Measurements from ENCODE around the gene FMN1. TPM values are rescaled to one million over a fixed set of nuclear protein-coding genes. Genes with fewer than 3 reads are reported as not detected.

Gene FMN1
- total and polyA plus RNA-seq, 2 of the 13 experiments (the other 11 are each of a cell fraction or from before 2014, with no cell fraction given), result 0.20 to 0.60 TPM

DNA sequence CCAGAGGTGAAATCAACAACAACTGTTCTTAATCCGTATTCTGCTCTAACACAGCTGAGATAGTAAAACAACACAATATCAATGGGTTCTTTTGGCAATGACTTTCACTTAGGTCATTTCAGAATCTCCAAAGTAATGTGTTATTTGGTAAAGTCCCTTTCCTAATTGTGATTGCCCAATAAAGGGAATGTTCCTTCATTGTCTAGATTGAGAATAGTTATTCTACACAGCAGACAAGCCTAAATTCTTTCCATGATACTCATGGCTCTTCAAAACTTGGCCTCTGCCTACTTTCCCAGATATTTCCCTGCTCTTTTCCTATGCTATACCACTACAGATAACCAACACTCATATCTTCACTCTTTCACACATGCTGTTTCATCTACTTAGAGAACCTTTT is 219.8 kb downstream of the FMN1 start (continued):
- TF ChIP-seq NR2F6 (IDR thresholded peaks at IDR 0.05) (no peak), NR2F6 (CRISPR knock-in tag; IDR thresholded peaks at IDR 0.05) (no peak), IKZF1 (IDR thresholded peaks at IDR 0.05) (no peak), ASH2L (IDR thresholded peaks at IDR 0.05; ENCODE audit: insufficient read length, low read depth, low read length) (no peak), ZNF841 (CRISPR knock-in tag; IDR thresholded peaks at IDR 0.05; ENCODE audit: borderline replicate concordance) (no peak), ZNF781 (CRISPR knock-in tag; IDR thresholded peaks at IDR 0.05; ENCODE audit: borderline replicate concordance, not compliant biosample characterization) (no peak), ISX (CRISPR knock-in tag; conservative IDR thresholded peaks at IDR 0.05) (no peak), FOSL2 (CRISPR knock-in tag; IDR thresholded peaks at IDR 0.05) (no peak)
- TF ChIP-seq, protein P1, sequence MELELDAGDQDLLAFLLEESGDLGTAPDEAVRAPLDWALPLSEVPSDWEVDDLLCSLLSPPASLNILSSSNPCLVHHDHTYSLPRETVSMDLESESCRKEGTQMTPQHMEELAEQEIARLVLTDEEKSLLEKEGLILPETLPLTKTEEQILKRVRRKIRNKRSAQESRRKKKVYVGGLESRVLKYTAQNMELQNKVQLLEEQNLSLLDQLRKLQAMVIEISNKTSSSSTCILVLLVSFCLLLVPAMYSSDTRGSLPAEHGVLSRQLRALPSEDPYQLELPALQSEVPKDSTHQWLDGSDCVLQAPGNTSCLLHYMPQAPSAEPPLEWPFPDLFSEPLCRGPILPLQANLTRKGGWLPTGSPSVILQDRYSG (CRISPR knock-in tag; IDR thresholded peaks at IDR 0.05), result no peak

- DNase-seq (ENCODE audit: low spot score), result no peak
- no peak overlapping the region for H3K4me3 ChIP-seq (replicated peaks in 1 of 3; ENCODE audit: insufficient read depth in 1 of 3, low read depth in 2 of 3, low read length in 3 of 3)
- TF ChIP-seq PLRG1 (conservative IDR thresholded peaks at IDR 0.05), result no peak
- intact Hi-C loops (cut with micrococcal nuclease; ENCODE audit: unreplicated experiment), result no loop called here
- no peaks in the 10 kb centered on the region for H3K9me3 ChIP-seq (ENCODE audit: low read length)
- 29% methylated on average over 2 of the region's 2 CpGs for whole genome bisulfite sequencing (ENCODE audit: low lambda C conversion rate)
- in situ Hi-C loops (cut with HindIII; ENCODE audit: extremely low pct_ligation_motif_present, low pct_unique_long_range_greater_than_20kb), result no loop called here
- FAIRE-seq, result no peak
- no peaks in the 10 kb centered on the region for H4K20me1 ChIP-seq (ENCODE audit: insufficient read depth, low read length)
- ATAC-seq, result no peak
- POLR2A ChIA-PET, result no interaction called here
- H3K4me2 ChIP-seq (ENCODE audit: low read depth, low read length), result no peak overlapping the region
- H3K4me1 ChIP-seq (ENCODE audit: insufficient read depth, low read length), result no peaks in the 10 kb centered on the region
- no peak overlapping the region for H3K9ac ChIP-seq (ENCODE audit: insufficient read depth, low read depth, low read length)
- no peaks in the 10 kb centered on the region for H3K27me3 ChIP-seq (ENCODE audit: control insufficient read depth in 1 of 2, insufficient read depth in 2 of 2, low read length in 2 of 2)
- CTCF ChIA-PET (ENCODE audit: low intra/inter-chr PET ratio, low total read pairs), result no interaction called here
- H2AFZ ChIP-seq (ENCODE audit: low read length), result no peak overlapping the region
- no peaks in the 10 kb centered on the region for H3K36me3 ChIP-seq (replicated peaks in 1 of 2; ENCODE audit: control insufficient read depth in 1 of 2, insufficient read depth in 2 of 2, low read length in 2 of 2)
- BruUV-seq (replicated peaks), result no TSS peak
- no peaks in the 10 kb centered on the region for H3K79me2 ChIP-seq (ENCODE audit: insufficient read depth, low read length)
- H3K27ac ChIP-seq (ENCODE audit: extremely low read length, insufficient read depth, low read length), result no peak overlapping the region
Measured at GRCh38 chr15:32972686-32973085, 221.8 kb downstream of the FMN1 start.

All from HepG2 (cell line).